GM18909 (cell line): ENCODE measurements around the gene SFXN2.
A peak's percentile ranks its signal among the peaks of the same experiment; 100 is the strongest.
"Not testable (repeated sequence)": the region's sequence is repeated elsewhere in the genome, so short reads cannot be mapped to it uniquely, and the experiment has no call there.

Source experiments
- ATAC-seq: cut with Tn5 transposase; IDR thresholded peaks from one replicate; pipeline ENCODE4 v1.9.1; 2021; ENCODE audit warnings: mild to moderate bottlenecking; ENCODE audit not compliant: unreplicated experiment, poor library complexity

Gene SFXN2, protein sequence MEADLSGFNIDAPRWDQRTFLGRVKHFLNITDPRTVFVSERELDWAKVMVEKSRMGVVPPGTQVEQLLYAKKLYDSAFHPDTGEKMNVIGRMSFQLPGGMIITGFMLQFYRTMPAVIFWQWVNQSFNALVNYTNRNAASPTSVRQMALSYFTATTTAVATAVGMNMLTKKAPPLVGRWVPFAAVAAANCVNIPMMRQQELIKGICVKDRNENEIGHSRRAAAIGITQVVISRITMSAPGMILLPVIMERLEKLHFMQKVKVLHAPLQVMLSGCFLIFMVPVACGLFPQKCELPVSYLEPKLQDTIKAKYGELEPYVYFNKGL

GRCh38 chr10:102714621-102715455, at the start of gene SFXN2:
SFXN2 (plus strand) TSS chr10:102714636; CDS start chr10:102726637, 12,001 bp downstream.
- peak; percentile 21 for ATAC-seq

GRCh38 chr10:102665904-102666509, 48.4 kb upstream of the SFXN2 start:
- no peak for ATAC-seq

DNA sequence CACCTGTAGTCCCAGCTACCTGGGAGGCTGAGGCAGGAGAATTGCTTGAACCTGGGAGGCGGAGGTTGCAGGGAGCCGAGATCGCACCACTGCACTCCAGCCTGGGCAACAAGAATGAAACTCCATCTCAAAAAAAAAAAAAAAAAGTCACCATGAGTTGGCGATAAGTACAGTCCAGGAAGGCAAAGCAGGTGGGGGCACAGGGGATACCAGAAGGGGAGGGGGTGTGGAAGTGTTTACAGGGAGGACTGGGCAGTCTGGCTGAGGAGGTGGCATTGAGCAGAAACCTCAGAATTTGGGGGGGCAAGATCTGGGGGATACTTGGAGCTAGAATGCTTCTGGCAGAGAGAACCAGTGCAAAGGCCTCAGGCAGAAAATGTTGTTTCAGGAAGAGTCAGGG, 47.0 kb upstream of the SFXN2 start:
- ATAC-seq, result not testable (repeated sequence)

GRCh38 chr10:102668326-102669107, 45.9 kb upstream of the SFXN2 start:
- no peak for ATAC-seq

DNA sequence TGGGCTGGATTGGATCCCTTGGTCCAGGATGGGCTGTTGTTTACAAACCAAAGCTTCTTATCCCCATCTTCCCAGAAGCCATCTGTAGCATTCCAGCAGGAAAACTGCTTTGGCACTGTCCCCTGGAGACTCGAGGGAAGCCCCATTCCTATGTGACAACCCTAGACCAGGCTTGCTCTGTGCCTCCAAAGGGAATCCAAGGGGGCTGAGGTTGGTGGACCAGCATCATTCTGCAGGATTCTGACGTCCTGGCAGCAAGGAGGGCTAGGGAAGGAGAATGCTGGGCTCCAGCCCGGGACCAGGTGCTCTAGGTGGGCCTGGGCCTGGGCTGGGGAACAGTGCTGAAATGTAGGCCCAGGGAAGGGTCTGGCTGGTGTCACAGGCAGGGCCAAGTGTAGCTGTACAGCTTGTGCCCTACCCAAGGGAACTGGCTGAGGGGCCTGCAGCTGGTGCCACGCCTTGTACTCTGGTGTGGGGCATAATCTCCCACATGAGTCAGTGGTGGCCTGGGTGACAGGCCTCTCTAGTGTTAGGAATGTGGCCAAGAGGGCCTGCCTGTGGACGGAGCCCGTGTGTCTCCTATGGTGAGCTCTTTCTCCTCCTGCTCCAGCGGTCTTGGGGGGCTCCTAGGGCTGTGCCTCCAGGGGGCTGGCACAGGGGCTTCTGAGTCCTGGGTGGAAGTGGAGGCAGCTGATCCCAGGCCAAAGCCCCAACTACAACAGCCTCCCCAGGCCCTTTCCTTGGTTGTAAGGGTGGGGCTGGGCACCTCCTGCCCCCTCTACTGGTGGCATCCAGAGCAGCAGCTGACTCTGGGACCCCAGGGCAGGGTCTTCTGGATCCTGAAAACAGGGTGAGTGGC, 45.0 kb upstream of the SFXN2 start:
- no peak for ATAC-seq

- no peak for ATAC-seq
These were observed 44.3 kb upstream of the SFXN2 start for GRCh38 chr10:102670065-102670670.

DNA sequence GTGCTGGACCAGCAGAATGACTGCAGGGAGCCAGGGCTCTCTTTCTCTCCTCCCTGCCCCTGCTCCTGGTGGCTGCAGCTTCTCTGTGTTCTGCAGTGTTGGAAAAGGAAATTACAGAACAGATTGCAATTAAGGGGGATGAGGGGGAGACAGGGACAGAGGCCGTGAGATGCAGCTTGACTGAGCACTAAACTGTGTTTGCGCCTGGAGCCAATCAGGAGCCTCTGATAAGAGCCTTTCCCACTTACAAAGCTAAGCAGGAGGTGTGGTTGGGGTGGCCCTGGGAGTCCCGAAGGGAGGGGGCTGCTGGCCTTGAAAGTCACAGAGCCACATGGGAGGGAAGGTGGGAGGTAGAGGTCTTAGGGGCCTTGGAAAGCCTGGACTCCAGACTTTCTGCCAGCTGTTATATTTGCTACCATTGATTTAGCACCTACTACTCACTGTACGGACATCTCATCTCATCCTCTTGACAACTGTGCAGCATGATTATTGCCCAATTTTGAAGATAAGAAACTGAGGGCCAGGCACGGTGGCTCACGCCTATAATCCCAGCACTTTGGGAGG, 43.5 kb upstream of the SFXN2 start:
- ATAC-seq, result no peak

GRCh38 chr10:102673236-102673818, 41.1 kb upstream of the SFXN2 start:
- ATAC-seq, result no peak

DNA sequence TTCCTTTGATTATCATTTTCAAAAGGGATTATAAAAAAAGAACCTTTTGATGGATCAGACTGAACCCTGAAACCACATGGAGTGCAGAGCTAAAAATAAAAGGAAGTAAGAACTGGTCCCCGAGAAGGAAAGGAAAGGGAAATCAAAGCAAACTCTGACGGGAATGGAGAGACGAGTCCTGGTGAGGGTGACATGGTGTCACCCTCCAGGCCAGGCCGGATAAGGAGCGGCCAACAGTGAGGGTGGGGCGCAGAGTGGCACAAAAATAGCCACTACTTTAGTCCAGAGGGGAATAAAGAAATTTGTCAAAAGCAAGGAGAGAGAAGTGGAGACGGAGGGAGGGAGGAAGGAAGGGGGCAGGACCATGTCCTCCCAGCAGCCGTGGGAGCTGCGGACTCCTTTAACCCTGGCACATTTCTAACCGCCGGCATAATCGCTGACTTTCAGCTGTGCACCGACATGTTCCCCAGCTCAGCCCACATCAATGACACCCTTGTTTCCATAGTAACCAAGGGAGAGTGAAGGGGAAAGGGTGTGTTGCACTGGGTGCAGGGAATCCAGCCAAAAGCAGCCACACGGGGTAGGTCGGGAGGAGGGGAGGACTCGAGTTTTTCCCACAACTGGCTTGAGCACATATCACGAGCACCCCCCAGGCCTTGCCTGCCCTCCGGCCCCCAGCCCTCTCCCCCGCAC, 40.5 kb upstream of the SFXN2 start:
- no peak for ATAC-seq

DNA sequence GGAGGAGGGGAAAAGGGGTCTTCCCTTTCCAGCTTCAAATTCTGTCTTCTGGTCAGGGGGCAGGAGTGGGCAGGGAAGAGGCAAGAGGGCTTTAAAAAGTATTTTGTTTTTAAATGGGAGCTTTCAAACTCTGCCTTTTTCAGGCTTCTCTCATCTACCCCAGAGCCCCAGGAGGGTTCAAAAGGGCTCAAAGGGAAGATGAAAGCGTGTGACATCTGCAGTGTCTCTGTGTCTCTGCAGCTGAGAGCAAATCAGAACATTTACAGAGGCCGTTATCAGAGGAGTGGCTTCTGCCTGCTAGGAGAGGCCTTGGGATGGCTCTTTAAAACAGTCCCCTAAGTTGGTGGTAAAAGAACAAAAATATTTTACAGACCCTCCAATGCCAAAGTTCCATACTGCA, 39.9 kb upstream of the SFXN2 start:
- no peak for ATAC-seq

DNA sequence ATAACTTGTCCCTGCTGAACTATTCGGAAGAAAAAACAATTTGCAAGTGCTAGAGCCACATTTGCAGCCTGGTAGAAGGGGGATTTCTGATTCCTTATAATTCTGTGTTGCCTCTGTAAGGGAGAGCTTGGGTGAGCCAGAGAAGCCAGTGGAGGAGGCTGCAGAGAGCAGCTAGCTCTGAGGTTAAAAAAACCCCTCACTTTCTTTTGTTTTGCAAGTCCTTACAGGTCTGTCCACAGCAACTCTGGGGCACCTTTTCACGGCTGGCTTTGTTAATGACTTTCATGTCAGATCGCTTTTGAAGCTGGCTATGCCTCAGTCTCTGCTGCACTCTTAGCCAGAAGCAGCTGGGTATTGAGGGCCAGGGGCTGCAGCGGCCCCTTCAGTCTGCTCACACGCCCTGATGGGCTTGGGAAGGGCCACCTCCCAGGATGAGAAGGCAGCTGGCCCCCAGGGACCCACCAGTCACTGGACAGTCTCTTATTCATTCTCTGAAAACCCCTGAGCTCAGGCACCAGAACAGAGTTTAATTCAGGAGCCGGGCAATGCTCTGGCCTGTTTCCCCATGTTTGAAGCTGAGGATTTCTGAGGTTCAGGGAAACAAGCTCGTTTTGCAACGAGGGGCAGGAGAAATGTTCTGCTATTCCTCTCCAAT, 39.3 kb upstream of the SFXN2 start:
- no peak for ATAC-seq

DNA sequence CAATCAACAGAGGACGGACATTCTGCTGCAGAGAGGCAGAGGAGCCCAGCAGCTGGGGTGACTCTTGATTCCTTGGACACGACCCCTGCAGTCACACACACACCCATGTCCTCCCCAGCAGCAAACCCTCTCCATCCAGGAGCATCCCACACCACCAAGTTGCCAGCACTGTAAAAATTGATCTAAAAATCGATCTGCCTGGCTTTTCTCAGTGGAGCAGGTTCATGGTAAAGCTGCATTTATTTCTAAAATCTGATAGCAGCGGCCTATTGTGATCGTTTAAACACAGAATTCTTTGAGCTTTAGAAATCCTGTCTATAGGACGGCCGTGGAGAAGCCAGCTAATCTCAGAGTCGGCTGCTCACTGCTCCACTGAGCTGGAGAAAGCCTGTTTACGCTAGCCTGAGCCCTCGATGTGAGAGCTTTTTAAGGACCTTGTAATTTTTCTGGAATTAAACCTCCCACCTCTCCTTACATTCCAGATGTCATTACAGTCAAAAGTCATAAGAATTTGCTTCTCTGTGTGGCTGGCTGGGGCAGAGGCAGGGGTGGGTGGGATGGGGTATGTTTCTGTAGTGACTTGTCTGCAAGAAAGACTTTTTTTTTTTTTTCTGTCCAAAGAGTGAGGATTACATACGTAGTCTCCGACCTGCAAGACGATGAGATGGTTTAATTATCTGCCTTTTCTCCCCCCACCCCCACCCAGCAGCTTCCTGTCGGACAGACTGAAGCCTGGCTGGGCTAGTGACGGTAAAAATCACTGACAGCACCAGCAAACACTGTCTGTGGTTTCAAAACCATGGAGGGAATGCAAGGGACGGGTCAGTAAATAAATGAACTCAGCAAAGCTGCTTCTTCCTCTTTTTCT, 38.5 kb upstream of the SFXN2 start:
- ATAC-seq, result no peak

DNA sequence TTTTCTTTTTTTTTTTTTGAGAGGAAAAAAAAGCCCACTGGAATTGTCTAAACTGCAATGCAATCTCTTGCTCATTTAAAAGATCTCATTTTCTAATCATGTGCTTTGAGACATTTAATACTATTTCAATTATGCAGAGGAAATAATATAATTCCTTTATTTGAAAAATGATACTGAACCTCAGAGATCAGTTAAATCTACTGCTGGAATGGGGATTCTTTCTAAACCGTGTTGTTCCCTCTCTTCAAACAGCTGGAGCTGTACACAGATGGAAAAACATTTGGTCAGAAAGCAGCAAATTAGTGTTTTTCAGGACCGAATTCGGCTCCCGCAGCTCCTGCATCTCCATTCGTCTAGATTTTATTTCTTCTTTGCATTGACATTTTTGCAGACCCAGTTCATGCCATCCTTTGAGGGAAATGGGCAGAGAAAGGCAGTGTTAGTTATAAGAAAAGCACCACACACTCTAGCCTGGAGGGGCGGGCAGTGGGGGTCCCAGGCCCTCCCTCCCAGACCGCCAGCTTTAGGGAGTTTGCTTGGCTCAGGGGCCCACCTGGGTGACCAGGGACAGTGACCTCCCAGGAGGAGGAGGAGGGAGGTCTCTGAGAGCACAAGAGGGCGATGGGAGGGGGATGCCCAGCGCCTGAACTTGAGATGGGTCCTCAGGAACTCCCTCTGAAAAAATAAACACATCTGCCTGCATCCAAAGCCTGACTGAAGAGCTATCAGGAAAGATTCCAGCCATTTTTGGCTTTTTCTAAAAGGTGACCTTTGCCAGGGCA, 37.7 kb upstream of the SFXN2 start:
- ATAC-seq, result no peak

DNA sequence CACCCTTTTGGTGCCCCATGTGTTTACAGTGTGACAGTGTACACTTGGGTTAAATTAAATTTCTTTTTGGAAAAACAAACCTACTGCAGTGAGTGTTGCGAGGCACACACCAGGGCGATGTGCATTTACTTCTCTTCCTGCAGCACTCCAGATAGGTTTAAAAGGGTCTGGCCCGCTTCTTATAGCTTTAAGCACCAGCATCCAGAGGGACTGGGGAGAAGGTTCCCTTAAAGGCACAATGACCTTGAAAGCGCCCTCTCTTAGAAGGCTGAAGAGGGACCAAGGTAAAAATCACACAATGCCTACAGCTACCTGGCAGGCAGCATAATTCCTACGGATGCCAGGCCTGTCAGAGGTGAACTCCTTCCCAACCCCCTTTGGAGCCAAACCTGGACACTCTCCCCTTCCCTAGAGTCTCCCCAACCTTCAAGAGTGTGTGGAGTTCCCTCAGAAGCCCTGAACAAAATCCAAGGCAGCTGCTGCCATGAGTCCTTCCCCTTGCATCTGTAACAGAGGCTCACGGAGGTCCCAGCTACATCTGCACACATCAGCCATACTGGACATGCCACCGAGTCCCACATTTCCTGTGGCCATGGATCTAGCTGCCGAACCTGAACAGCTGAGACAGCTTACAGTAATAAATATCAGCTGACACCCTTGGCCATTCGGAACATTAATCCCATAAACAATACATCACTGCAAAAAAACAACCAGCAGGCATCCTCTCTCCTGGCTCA, 36.9 kb upstream of the SFXN2 start:
- ATAC-seq, result no peak

DNA sequence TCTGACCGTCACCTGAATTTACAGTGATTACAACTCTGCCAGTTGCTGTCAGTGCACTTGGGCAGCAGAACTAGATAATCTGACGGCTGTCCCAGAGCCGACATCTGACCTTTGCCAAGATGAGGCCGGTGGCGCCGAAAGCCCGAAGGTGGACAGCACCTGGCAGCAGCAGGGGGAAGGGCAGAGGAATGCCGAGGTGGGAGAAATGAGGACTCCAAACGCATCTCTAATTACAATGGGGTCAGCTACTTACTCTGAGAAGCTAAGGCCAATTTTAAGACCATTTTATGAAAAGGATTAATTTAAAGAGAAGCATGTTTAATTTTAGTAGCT, 36.4 kb upstream of the SFXN2 start:
- ATAC-seq, result no peak
